Measurements from ENCODE around the gene YAE1.
A peak's percentile ranks its signal among the peaks of the same experiment; 100 is the strongest.

The YAE1 gene

DNA sequence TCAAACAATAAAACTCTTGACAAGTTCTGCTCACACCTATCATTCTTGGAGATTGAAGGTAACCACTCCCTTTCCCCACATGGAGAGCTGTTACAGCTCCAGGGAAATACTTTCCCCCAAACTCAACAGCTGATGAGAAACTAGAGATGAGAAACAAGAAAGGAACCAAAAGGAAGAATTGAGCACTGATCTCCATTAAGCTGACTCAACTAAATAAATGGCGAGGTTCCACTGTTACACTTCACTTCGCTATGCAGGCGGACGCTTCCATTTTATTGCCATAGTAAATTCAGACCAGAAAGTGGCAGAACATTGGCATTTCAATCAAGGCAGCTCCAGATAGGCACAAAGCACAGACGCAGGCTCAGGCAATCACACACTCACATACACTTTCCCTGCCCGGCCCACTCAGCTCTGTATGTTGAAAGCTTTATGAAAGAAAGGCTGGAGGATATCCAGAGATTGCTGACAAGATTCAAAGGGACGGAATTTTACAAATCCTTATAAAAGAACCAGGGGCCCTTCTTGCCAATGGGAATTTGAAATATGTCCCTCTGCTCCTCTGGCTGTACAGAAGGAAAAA, 11.5 kb upstream of the YAE1 start:
- no peak for DNase-seq (ENCODE audit: low read depth, low spot score)

- no peak for DNase-seq (ENCODE audit: low read depth, low spot score)
Observed at GRCh38 chr7:39557222-39557621, 9.0 kb upstream of the YAE1 start.

DNA sequence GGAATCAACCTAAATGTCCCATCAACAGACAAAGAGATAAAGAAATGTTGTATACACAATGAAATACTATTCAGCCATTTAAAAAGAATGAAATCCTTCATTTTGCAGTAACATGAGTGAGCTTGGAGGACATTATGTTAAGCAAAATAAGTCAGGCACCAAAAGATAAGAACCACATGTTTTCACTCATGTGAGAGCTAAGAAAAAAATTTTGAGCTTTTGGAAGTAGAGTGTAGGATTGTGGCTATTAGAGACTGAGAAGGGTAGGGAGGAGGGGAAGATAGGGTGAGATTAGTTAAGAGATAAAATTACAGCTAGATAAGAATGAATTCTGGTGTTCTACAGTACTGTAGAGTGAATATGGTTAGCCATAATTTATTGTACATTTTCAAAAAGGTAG, 8.3 kb upstream of the YAE1 start:
- DNase-seq (ENCODE audit: low read depth, low spot score): no peak

GRCh38 chr7:39560408-39560807, 5.8 kb upstream of the YAE1 start:
- no peak for DNase-seq (ENCODE audit: low read depth, low spot score)

DNA sequence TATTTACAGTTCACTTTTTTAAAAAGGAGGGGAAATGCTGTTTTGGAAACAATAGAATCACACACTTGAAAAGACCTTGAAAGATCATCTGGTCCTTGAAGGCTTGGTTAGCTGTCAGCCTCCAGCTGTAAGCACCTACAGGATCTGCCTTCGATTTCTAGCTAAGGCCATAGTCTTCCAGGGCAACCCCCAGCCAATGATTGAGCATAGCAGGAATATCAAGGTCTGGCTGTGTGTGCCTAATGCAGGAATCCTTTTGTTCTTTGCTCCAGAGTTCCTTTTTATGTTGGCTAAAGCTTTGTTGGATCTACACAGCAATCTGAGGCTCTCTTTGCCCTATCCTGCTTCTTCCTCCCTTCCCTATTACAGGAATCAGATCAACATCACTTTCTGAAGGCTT, 5.2 kb upstream of the YAE1 start:
- no peak for DNase-seq (ENCODE audit: low read depth, low spot score)

DNA sequence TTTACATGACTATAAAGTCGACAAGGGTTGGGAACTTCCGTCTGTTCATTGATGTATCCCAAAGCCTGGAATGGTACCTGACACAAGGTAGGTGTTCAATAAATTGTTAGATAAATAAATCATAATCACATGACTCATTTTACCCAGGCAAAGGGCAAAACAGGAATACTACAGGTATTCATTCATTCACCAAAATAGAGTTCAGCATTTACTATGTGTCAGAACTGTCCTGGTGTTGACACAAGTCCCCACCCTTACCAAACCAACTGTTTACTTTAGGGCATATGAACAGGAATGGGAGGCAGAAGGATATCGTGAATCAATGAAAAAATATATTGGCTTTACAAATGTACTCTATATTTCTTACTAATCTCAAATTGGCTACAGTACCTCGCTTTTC, 666 bp upstream of the YAE1 start:
- DNase-seq (ENCODE audit: low read depth, low spot score): no peak

DNA sequence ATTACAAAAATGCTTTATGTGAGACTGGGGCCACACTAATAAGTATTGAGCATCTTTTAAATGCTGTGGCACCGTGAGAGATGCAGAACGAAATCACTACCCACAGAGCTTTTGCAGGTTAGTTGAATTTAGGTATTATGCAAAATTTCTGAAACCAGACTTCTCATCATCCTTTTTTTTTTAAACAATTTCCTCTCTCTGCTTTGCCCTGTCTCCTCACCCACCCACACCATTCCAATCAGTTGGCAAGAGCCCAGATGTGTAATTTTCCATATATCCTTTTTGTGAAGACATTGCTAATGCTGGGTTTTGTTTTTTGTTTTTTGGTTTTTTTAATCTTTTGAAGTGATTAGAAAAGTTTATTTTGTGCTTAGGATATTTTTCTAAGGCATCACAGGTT, 1.1 kb downstream of the YAE1 start:
- DNase-seq (ENCODE audit: low read depth, low spot score): no peak

GRCh38 chr7:39574673-39575349, 8.6 kb downstream of the YAE1 start:
- no peak for DNase-seq (ENCODE audit: low read depth, low spot score)

DNA sequence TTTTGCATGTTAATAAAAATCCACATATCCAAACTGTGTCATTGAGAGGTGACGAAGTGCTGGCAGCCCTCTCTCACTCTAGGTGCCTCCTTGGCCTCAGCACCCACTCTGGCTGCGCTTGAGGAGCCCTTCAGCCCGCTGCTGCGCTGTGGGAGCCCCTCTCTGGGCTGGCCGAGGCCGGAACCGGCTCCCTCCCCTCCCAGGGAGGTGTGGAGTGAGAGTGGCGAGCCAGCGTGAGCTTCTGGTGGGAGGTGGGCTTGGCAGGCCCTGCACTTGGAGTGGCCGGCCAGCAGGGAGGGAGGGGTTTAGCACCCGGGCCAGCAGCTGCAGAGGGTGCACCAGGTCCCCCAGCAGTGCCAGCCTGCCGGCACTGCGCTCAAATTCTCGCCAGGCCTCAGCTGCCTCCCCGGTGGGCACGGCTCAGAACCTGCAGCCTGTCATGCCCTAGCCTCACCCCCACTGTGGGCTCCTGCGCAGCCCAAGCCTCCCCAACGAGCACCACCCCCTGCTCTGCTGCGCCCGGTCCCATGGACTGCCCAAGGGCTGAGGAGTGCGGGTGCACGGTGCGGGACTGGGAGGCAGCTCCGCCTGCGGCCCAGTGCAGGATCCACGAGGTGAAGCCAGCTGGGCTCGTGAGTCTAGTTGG, 11.1 kb downstream of the YAE1 start:
- no peak for DNase-seq (ENCODE audit: low read depth, low spot score)

DNA sequence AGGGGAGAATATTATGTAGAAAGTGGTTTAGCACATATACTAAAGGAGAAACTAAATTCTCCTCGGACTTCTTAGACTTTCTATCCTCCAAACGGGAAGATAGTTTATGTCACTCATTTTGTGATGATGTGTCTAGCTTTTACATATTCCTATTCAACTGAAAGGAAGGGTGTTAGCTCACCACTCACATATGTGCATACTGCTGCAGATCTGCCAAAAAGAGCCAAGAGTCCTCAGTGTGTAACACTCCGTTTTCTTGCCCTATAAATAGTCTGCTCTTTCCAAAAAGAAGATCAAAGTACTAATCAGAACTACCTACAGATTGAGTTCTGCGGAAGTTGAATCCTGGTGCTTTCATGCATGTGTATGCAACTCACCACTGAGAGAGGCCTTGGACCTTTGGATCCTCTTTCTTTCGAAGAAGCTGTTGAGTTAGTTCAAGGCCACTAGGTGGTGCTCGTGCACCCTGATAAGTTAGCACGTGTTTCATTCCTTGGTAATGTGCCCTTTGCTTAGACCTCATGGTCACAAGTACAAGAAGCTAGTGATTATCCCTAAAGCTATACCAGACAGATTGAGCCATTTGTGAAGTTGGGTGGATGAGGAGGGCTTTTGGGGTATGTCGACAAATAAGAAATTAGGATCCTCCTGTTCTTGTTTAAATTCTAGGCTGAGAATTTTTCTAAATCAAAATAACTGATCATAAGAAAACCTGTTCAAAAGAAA, 14.1 kb downstream of the YAE1 start:
- peak; percentile 83 for DNase-seq (ENCODE audit: low read depth, low spot score)

- DNase-seq (ENCODE audit: low read depth, low spot score): no peak
Observed at GRCh38 chr7:39582536-39582935, 16.3 kb downstream of the YAE1 start.

GRCh38 chr7:39583539-39583938, 17.3 kb downstream of the YAE1 start:
- DNase-seq (ENCODE audit: low read depth, low spot score): no peak

DNA sequence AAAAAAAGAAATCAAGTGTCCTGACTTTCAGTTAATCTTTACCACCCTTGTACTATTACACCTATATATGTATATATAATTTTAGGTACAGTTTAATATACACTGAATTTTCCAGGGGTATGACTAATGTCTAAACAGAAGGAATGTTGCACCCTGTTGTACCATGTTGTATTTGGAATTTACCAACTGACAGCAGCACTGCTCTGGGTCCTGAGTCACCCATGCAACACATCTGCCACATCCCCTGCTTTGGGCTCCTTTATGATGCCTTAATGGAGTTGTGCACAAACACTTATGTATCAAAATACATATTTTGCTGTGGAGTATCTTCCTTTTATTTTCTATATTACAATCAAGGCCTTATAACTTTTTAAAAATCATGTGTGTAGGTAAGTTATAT, 21.2 kb downstream of the YAE1 start:
- DNase-seq (ENCODE audit: low read depth, low spot score): no peak

DNA sequence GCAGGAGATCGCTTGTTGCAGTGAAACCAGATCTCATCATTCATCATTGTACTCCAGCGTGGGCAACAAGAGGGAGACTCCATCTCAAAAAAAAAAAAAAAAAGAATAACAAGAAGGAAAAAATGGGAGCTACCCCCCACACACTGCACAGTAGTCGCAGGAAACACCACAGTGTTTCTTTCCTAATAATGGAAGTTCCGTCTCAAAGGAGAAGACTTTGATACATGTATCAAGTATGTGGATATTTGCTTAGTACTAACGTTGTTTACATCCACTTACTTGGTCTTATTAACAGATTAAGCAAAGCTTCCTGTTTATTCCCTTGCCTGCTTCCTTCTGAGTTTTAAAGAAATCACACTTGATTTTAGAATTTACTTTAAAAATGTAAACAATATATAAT, 22.2 kb downstream of the YAE1 start:
- DNase-seq (ENCODE audit: low read depth, low spot score): no peak

DNA sequence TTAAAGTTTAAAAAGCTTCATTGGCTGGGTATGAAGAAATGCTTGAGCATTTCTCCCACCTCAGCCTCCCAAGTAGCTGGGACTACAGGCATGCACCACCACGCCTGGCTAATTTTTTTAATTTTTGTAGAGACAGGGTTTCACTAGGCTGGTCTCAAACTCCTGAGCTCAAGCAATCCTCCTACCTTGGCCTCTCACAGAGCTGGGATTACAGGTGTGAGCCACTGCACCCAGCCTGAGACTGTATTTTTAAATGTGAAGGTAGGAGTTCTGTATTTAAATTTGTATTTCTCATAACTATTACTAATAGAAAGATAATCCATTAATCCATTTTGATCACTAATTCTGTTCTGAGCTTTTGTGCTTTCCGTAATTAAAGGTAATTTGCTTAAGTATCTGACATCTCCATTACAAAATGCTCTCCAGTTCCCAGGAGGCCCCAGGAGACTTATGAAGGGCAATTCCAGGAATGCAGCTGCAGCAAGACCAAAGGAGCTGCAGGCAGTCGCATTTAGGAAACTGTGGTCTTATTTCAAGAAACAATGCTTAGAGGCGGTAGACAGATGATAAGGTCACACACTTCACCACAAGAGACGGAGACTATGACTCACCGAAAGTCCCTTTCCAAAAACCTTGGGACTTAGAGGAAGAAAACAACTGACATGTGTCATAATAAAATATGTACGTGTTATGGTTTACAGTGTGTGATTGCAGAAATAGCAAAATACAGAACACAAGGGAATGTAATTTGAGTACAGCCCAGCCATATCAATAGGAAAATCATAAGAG, 23.3 kb downstream of the YAE1 start:
- peak; percentile 63 for DNase-seq (ENCODE audit: low read depth, low spot score)

DNA sequence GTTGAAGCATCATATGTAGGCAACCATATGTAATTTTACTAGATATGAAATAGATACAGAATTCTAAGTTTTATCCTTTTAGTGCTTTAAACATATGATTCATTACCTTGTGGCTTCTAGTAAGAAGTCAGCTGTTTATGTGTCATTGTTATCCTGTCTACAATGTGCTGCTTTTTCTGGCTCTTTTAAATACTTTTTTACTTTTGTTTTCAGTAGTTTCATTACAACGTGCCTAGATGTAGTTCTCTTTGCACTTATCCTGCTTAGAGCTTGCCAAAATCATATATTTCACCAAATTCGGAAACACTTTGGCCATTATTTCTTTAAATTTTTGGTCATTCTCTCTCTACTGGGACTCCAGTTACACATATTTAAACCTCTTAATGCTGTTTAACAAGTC, 26.4 kb downstream of the YAE1 start:
- DNase-seq (ENCODE audit: low read depth, low spot score): no peak

DNA sequence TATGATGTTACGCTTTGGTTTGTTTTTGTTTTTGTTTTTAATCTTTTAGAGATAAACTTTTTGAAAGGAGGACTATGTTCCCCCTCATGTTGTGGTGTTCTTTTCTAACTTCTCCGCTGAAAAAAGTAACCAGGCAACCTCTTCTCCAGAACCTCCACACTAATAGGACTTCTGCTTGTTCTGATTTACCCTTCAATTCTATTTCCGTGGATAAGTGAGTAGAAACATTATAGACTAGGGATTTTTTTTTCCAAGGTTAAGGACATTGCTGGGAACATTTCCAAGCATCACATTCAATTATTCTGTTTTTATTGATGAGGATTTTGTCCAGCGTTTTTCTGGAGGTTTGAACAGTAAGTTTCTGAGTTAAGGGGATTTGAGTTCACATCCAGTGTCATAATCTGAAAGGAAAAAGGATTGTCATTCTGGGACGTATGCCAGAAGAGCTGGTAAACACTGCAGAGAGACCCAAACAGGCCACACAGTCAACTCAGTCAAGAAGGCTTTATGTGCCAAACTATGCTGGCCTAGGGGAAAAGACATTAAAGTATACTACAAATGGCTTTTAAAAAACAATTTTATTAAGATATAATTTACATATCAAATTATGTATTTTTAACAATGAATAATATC, 28.9 kb downstream of the YAE1 start:
- DNase-seq (ENCODE audit: low read depth, low spot score): no peak

DNA sequence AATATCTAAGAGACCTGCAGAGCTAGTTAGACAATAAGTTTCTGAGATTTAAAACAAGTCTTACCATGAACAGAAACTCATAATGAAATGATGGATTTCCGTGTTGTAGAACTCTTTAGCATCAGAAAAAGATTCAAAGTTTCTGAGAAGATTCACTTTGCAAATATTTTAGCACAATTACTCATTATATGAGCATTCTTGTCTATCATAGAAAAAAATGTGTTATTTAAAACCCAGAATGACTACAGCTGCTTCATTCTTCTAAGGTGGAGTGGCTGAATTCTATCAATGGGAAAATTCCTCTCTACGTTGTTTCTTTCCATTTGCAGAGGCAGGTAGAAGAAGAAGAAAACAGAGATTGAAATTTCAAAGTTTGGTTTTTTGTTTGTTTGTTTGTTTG, 36.1 kb downstream of the YAE1 start:
- no peak for DNase-seq (ENCODE audit: low read depth, low spot score)

GRCh38 chr7:39603924-39604323, 37.7 kb downstream of the YAE1 start:
- no peak for DNase-seq (ENCODE audit: low read depth, low spot score)

- DNase-seq (ENCODE audit: low read depth, low spot score): no peak
Observed at GRCh38 chr7:39605087-39605486, 38.9 kb downstream of the YAE1 start.

GRCh38 chr7:39606352-39606751, 40.1 kb downstream of the YAE1 start:
- no peak for DNase-seq (ENCODE audit: low read depth, low spot score)

Data from iPS DF 19.7 (cell line).